ENCODE results near the gene SCG3. TPM values are rescaled to one million over a fixed set of nuclear protein-coding genes. Genes with fewer than 3 reads are reported as not detected.

SCG3 gene
- total RNA-seq, 1 donor from 2014 or later: 54.8 TPM

Other genes with a start within 250 kb of the SCG3 start
- gene DMXL2, start 58.7 kb upstream of the SCG3 start, total RNA-seq: 136 TPM
- 14.0 TPM for gene LYSMD2, start 56.2 kb downstream of the SCG3 start, total RNA-seq
- 208 TPM for gene TMOD2, start 70.1 kb downstream of the SCG3 start, total RNA-seq
- gene TMOD3, start 148.2 kb downstream of the SCG3 start, total RNA-seq: 37.1 TPM